HG03103 (cell line): ENCODE data around the gene NECTIN2.
"Not testable (repeated sequence)": the region's sequence is repeated elsewhere in the genome, so short reads cannot be mapped to it uniquely, and the experiment has no call there.

Experiments used
- ATAC-seq: cut with Tn5 transposase; IDR thresholded peaks from one replicate; pipeline ENCODE4 v1.9.1; 2021; ENCODE audit warnings: low read depth; ENCODE audit not compliant: unreplicated experiment

NECTIN2 gene

DNA sequence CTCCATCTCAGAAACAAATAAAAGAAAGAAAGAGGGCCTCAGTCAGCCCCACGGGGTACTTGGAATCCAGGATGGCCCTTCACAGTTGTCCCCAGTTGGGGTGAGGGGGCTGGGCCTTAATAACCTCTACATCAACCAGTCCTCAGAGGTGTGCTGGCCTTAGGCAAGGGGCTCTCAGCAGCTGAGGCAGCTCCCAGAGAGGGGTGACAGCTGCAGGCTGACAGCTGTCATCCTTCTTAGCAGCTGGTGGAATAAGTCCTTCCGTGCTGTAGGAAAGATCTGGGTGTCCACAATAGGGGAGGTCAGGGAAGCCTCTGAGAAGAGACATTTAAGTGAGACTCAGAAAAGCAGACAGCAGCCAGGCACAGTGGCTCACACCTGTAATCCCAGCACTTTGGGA lies 29.8 kb upstream of the NECTIN2 start:
- no peak for ATAC-seq

DNA sequence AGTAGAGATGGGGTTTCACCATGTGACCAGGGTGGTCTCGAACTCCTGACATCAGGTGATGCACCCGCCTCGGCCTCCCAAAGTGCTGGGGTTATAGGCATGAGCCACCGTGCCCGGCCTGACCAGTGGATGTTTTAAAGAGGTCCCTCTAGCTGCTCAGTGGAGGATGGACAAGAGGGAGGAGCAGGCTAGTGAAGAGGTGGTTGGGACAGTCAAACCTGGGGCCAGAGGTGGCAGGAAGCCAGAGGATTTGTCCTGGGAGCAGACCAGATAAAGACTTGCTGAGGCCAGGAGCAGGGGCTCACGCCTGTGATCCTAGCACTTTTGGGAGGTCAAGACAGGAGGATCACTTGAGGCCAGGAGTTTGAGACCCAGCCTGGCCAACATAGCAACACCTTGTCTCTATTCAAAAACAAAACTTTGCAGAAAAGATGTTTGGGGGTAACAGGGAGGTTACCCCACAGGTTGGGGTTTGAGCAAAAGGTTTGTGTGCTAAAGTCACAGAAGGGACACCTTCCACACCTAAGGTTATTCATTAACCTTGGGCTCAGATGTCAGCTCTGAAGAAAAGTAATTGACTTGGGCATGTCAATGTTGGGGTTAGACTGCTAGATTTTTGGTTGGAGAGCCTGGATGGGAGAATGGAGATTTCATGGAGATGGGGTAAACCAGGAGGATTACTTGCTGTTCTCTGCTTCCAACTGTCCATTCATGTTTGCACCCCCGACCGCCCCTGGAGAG lies 28.2 kb upstream of the NECTIN2 start:
- ATAC-seq, result no peak

DNA sequence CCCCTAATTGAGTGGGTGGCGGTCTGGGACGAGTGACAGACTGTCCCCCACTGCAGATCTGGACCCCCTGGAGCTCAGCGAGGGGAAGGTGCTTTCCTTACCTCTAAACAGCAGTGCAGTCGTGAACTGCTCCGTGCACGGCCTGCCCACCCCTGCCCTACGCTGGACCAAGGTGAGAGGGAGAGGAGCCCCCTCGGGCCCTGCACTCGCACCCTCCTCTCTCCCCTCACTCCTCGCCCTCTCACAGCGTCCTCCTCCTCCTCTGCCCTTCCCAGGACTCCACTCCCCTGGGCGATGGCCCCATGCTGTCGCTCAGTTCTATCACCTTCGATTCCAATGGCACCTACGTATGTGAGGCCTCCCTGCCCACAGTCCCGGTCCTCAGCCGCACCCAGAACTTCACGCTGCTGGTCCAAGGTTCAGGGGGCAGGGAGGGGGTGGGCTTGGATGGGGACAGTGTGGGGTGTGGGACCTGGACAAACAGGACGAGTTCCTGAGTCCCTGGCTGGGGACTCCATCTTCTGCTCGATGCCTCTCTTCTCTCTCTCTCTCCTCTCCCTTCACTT lies 27.5 kb upstream of the NECTIN2 start:
- ATAC-seq, result no peak

DNA sequence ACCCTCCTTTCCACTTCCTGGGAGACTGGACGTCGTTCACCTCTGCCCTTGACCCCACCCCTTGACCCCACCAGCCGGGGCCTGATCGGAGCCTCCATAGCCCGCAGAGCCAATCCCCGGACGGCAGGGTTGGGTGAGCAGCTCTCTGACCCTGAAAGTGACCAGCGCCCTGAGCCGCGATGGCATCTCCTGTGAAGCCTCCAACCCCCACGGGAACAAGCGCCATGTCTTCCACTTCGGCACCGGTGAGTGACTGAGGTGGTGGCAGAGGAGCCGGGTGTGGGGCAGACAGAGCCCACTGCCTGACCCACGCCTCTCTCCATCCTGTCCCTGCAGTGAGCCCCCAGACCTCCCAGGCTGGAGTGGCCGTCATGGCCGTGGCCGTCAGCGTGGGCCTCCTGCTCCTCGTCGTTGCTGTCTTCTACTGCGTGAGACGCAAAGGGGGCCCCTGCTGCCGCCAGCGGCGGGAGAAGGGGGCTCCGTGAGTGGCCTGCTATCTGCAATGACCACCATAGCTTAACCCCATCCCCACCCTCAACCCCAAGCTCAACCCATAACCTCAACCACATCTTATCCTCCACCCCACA lies 26.8 kb upstream of the NECTIN2 start:
- no peak for ATAC-seq

DNA sequence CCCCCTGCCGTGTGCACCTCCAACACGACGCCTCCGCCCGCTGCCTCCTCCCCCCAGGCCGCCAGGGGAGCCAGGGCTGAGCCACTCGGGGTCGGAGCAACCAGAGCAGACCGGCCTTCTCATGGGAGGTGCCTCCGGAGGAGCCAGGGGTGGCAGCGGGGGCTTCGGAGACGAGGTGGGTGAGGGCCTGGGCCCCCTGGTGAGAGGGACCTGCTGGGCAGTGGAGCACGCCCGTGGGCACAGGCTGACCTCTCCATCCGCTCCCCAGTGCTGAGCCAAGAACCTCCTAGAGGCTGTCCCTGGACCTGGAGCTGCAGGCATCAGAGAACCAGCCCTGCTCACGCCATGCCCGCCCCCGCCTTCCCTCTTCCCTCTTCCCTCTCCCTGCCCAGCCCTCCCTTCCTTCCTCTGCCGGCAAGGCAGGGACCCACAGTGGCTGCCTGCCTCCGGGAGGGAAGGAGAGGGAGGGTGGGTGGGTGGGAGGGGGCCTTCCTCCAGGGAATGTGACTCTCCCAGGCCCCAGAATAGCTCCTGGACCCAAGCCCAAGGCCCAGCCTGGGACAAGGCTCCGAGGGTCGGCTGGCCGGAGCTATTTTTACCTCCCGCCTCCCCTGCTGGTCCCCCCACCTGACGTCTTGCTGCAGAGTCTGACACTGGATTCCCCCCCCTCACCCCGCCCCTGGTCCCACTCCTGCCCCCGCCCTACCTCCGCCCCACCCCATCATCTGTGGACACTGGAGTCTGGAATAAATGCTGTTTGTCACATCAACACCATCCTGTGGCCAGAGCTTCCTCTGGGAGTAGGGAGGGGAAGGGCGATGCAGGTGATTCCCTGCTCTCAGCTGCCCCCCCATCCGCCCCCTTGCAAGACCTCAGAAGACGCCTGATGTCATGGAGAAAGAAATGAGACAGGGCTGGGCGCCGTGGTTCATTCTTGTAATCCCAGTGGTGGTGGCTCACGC lies 25.2 kb upstream of the NECTIN2 start:
- no peak for ATAC-seq

DNA sequence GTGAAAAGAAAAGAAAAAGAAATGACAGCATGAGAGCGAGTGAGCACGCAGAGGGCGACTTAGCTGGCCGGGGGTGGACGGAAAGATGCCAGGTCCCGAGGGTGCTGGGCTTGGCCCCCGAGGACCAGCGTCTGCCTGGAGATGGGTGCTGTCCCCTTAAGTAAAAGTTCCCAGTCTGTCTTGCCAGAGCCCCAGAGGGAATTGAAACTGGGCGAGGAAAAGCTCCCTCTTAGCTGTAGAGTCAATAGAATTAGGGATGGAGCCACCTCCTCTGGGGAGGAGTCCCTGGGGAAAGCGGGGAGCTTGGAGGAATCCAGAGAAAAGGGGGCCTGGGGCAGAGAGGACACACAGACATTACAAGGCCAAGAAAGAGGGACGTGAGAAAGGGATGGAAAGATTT lies 23.9 kb upstream of the NECTIN2 start:
- ATAC-seq, result no peak

DNA sequence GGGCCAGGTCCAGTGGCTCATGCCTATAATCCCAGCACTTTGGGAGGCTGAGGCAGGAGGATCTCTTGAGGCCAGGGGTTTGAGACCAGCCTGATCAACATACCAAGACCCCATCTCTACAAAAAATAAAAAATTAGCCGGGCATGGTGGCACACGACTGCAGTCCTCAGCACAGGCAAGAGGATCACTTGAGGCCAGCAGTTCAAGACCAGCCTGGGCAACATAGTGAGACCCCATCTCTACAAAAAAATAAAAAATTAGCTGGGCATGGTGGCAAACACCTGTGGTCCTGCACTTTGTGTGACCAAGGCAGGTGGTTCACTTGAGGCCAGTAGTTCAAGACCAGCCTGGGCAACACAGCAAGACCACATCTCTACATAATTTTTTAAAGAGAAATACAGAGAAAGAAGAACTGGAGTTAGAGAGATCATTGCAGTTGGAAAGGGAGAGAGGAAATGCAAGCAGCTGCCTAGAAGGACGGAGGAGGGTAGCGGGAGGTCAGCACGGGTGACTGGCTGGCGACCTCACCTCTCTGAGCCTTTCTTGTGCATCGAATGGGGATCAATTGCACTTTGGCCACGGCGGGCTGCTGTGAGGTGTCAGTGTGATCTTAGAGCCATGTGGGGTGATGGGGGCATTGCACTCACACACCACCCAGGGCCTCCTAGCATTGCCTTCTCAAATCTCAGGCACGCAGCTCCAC lies 23.3 kb upstream of the NECTIN2 start:
- ATAC-seq, result no peak

DNA sequence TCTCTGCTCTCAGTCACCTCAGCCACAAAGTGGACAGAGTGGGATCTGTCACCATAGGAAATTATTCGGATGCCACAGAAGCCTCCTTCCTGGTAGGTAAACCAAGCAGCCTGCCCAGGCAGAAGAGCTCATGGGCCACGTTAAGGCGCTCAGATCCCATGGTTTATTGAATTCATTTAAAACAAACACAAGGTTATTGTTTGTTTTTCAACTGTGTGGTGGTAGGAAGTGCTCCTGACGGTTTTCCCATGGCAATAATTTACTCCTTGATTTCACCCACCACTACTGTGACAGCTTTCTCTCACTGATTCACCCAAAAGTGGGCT lies 22.8 kb upstream of the NECTIN2 start:
- no peak for ATAC-seq

DNA sequence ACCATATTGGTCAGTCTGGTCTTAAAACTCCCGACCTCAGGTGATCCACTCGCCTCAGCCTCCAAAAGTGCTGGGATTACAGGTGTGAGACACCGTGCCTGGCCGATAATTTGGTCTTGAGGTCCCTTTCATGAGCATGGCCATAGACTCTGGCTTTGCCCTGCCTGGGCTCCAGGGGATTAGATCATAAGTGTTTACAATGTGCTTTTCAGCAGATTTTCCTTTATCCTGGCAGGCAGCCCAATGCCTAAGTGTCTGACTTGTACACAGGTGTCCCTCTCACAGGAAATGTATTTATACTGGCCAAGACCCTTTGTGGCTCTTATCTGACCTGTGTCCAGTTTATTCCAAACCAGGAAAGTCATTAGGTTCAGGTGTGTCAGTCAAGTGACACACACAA lies 21.3 kb upstream of the NECTIN2 start:
- no peak for ATAC-seq

DNA sequence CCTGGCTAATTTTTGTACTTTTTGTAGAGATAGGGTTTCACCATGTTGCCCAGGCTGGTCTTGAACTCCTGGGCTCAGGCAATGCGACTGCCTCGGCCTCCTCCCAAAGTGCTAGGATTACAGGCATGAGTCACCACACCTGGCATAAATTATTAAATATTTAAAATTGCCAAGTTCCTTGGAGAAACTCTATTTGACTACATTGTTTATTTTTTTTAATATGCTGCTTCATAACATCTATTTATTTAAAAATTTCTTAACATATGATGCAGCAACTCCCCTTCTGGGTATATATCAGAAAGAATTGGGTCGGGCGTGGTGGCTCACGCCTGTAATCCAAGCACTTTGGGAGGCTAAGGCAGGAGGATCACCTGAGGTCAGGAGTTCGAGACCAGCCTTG lies 13.2 kb upstream of the NECTIN2 start:
- not testable (repeated sequence) for ATAC-seq

DNA sequence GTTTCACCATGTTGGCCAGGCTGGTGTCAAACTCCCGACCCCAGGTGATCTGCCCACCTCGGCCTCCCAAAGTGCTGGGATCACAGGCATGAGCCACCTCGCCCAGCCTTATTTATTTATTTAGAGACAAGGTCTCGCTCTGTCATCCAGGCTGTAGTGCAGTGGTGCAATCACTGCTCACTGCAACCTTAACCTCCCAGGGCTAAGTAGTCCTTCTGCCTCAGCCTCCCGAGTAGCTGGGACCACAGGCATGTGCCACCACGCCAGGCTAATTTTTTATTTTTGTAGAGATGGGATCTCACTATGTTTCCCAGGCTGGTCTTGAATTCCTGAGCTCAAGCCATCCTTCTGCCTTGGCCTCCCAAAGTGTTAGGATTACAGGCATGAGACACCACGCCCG lies 11.7 kb upstream of the NECTIN2 start:
- ATAC-seq, result not testable (repeated sequence)

DNA sequence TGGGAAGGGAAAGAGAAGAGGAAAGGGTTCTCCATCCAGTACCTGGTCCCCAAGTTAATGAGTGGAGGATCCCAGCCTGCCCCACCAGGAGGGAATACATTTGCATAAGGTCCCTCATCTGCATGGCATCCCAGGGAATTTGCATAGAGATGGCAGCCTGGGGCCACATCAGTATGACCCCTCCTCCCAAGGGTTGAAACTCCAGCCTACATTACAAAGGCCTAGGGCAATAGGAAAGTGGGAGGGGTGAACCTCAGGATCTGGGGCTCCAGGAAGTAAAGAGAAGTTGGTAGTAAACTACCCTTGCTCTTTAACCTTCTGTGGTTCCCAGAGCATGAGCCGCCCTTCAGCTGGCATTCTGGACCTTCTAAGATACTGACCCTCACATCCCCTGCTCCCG lies 6.8 kb upstream of the NECTIN2 start:
- no peak for ATAC-seq

DNA sequence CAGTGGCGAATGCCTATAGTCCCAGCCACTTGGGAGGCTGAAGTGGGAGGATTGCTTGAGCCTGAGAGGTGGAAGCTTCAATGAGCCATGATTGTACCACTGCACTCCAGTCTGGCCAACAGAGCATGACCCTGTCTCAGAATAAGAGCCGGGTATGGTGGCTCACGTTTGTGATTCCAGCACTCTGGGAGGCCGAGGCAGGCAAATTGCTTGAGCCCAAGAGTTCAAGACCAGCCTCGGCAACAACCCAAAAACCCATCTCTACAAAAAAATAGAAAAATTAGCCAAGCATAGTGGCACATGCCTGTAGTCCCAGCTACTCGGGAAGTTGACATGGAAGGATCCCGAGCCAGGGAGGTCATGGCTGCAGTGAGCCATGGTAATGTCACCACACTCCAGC lies 5.3 kb upstream of the NECTIN2 start:
- no peak for ATAC-seq

DNA sequence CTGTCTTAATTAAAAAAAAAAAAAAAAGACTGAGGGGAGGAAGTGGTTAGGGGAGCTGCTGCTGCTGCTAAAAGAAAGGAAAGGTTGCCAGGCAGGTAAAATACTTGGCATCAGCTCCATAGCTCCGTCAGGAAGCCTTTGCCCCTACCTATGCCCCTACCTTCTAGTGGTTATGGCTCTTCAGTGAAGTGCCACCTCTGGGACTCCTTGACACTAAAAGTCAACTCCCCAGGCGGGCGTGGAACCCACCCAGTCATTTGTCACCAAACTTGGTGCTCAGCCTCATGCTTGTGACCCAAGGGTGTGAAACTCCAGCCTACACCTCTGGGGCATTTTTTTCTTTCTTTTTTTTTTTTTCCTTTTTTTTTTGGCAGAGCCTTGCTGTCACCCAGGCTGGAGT lies 4.9 kb upstream of the NECTIN2 start:
- ATAC-seq, result no peak

DNA sequence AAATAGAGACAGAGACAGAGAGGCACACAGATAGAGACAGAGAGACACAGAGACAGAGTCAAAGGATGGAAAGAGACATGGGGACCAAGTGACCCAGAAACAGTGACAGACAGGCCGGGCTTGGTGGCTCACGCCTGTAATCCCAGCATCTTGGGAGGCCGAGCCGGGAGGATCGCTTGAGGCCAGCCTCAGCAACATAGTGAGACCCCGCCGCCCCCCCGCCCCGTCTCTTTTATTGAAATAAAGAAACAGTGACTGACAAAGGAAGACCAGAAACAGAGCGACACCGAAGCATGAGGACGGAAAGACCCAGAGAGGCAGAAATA lies 848 bp upstream of the NECTIN2 start:
- ATAC-seq, result no peak

DNA sequence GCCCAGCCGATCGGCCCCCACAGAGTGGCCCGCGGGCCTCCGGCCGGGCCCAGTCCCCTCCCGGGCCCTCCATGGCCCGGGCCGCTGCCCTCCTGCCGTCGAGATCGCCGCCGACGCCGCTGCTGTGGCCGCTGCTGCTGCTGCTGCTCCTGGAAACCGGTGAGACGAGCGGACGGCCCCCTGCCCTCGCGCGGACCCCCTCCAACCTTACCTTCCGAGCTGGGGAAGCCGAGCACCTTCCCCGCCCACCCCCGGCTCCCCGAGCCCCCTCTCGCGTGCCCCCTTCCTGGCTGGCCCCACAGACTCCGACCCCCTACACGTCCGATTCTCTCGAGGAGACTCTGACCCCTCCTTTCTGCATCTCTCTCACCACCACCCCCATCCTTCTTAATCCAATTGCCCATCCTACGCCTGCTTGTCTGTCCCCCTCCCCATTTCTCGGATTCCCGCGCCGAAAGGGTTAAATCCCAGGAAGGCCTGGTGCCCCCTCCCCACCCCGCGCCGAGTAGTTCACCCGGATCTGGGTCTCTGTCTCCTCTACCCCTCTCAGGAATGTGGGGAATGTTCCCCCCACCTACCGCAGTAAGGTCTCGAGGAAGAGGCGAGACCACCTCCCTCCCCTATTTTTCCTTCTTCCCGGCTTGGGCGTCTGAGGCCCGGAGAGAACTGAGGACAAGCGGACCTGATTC lies 502 bp downstream of the NECTIN2 start:
- no peak for ATAC-seq

DNA sequence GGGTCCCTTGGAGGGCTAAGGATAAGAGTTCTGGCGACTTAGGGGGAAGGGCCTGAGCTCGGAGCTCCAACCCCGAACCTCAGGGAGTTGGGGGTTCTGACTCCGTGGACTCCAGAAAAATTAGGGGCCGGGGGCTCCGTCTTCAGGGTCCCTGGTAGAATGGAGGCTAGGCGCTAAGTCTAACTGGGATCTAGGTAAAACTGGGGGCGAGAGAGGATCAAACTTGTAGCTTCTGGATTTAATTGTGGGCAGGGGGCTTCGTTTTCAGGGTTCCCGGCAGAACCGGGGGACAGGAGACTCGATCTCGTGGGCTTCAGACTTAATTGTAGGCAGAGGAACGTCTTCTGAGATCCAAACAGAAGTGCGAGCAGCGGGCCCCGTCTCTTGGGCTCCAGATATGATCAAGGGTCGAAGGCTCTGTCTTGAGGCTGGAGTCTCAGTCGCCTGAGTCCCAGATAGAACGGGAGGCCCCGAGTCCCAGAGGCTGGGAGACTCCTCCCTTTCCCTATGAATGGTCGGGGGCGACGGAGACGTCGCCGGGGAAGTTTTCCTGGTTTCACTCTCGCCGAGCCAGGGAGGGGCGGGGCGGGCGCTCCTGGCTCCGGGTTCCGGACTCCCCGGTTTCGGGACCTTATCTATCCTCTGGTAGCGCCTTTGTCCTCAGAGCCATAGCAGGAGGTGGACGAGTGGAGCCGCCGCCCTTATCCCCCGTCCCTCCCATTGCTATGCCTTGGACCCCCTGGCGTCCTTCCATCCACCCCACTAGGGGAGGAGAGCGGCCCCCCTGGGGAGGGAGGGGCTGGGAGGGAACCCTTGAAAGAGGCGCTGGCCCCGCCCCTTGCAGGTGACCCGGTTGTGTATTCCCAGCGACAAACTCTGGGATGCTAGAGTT lies 1.3 kb downstream of the NECTIN2 start:
- no peak for ATAC-seq

DNA sequence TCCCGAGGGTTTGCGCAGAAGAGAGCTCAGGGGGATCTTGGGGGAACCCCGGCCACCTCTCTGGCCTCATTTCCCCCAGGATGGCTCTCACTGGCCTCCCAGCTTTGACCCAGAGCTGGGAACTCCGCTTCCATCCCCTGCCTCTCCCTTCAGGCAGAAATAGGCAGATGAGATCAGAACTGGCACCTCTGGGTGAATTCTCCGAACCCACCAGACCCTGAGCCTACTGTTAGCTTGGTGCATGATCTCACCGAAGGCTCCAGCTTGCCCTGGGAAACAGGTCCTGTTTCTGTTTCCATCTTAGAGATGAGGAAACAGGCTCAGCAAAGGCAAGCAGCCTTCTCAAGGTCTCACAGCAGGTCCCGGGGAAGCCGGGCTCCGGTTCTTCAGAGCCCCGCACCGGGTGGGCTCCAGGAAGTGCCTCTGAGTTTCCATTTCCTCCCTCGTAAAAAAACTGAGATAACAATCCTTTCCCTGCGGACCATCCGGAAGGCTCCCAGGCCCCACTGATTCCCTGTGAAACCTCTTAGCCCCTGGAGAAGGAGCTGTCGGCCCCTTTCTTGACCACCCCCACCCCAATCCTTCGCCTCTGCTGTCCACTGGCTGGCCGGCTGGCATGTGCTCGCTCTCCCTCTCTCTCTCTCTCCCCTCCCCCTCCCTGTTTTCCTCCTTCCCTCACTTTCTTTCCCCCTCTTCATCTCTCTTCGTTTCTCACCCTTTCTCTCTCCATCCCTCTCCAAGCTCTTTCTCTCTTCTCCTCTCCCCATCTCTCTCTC lies 2.1 kb downstream of the NECTIN2 start:
- no peak for ATAC-seq
